ENCODE results near the gene KCNG2. TPM values are rescaled to one million over a fixed set of nuclear protein-coding genes. Genes with fewer than 3 reads are reported as not detected.

Gene KCNG2
- total and polyA plus RNA-seq, 2 of the 4 experiments (the other 2 are of a cell fraction) = not detected

GRCh38 chr18:79911344-79912270 lies 113.9 kb downstream of the KCNG2 start (continued):
- TF ChIP-seq NFE2L2 (IDR thresholded peaks at IDR 0.05; ENCODE audit: low read depth, low read length) = no peak

DNA sequence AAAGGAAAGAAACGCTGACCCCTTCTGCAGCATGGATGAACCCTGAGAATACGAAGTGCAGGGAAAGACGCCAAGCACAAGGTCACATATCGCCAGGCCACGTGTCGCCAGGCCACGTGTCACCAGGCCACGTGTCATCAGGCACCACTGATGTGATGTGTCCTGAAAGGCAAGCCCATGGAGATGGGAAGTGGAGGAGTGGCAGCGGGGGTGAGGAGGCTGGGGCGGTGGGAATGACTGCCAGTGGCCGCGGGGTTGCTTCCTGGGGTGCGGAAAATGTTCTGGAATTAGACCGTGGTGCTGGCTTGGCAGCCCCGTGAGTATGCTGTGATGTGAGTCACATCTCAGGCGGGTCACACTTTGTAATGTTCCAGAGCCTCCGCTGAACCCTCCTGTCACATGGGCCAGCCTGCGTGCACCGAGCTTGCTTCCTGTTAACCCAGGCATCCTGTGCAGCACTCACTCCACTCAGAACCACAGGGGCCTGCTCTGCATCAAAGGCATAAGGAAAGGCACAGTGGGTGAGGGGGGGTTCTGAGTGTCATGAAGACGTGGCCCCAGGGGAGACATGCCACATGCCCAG lies 114.8 kb downstream of the KCNG2 start:
- in situ Hi-C loops (cut with MboI; ENCODE audit: low sequenced_read_pairs) = no loop called here

More for the DNA sequence above, 114.8 kb downstream of the KCNG2 start:
- H3K4me2 ChIP-seq (ENCODE audit: low read depth, low read length) = no peak overlapping the region
- dilution Hi-C loops (cut with HindIII; ENCODE audit: low sequenced_read_pairs, unreplicated experiment) = no loop called here
- peaks cover 48% of the 10 kb centered on the region for H3K36me3 ChIP-seq (ENCODE audit: control insufficient read depth, insufficient read depth, low read length)
- no peaks in the 10 kb centered on the region for H3K4me1 ChIP-seq (ENCODE audit: control insufficient read depth, insufficient read depth, low read length)
- H3K9me3 ChIP-seq (ENCODE audit: control insufficient read depth, insufficient read depth, low read length) = peaks cover 11% of the 10 kb centered on the region; the same call in 1 of the 2 replicates
- H2AK9ac ChIP-seq (replicated peaks; ENCODE audit: low read depth, low read length, poor library complexity) = no peak overlapping the region
- H3K14ac ChIP-seq (replicated peaks; ENCODE audit: low read depth, low read length) = no peak overlapping the region
- no peak overlapping the region for H2AK5ac ChIP-seq (ENCODE audit: low read depth, low read length)
- peaks cover 15 to 33% of the 10 kb centered on the region in 2 experiments for H3K79me1 ChIP-seq (ENCODE audit: low read depth in 1 of 2, low read length in 2 of 2)
- H3K9ac ChIP-seq (ENCODE audit: low read depth, low read length) = no peak overlapping the region
- H2BK20ac ChIP-seq (ENCODE audit: low read depth, low read length) = no peak overlapping the region
- no peak for ATAC-seq (ENCODE audit: low read depth)
- no peak overlapping the region for H2BK5ac ChIP-seq (ENCODE audit: low read depth, low read length, poor library complexity, severe bottlenecking)
- no peak overlapping the region for H2AFZ ChIP-seq (replicated peaks; ENCODE audit: low read length, poor library complexity)
- no peak overlapping the region for H3K56ac ChIP-seq (ENCODE audit: extremely low read depth, insufficient read depth, low read length)
- no peak for DNase-seq
- H3K4ac ChIP-seq (ENCODE audit: low read depth, low read length) = no peak overlapping the region
- 85% methylated on average over 5 of the region's 20 CpGs; no CpG with 5 or more reads in 1 of the 2 experiments for WGBS, 2 experiments (ENCODE audit: extremely low coverage in 2 of 2, insufficient read length in 1 of 2)
- no peak overlapping the region for H3K23ac ChIP-seq (ENCODE audit: low read depth, low read length)
- BruUV-seq (replicated peaks) = no TSS peak
- peaks cover 11% of the 10 kb centered on the region for H4K20me1 ChIP-seq (ENCODE audit: insufficient read depth, low read length)
- H4K91ac ChIP-seq (ENCODE audit: insufficient read depth, low read depth, low read length) = no peak overlapping the region
- H4K5ac ChIP-seq (ENCODE audit: low read depth, low read length) = no peak overlapping the region
- ChIA-PET POLR2A (ENCODE audit: unreplicated experiment) (no interaction called here), CTCF (no interaction called here)
- intact Hi-C loops (cut with micrococcal nuclease) = no loop called here
- H3K18ac ChIP-seq (ENCODE audit: low read depth, low read length) = no peak overlapping the region
- TF ChIP-seq CHD1 (IDR thresholded peaks at IDR 0.05; ENCODE audit: low read depth, low read length) = no peak
- TF ChIP-seq, protein P1, sequence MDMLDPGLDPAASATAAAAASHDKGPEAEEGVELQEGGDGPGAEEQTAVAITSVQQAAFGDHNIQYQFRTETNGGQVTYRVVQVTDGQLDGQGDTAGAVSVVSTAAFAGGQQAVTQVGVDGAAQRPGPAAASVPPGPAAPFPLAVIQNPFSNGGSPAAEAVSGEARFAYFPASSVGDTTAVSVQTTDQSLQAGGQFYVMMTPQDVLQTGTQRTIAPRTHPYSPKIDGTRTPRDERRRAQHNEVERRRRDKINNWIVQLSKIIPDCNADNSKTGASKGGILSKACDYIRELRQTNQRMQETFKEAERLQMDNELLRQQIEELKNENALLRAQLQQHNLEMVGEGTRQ (IDR thresholded peaks at IDR 0.05; ENCODE audit: low read depth, low read length) = 0 out of 2 replicates have a peak, but pooled peaks have one; percentile 14
- no peak overlapping the region for H2BK15ac ChIP-seq (ENCODE audit: low read depth, low read length)
- H3K9me1 ChIP-seq (ENCODE audit: insufficient read depth, low read length) = 0 out of 2 replicates have a peak, but pooled peaks cover 4% of the 10 kb centered on the region
- no peaks in the 10 kb centered on the region for H3K27me3 ChIP-seq (ENCODE audit: control insufficient read depth, insufficient read depth, low read length)
- H4K8ac ChIP-seq (ENCODE audit: low read depth in 2 of 2, low read length in 2 of 2) = no peak overlapping the region
- no peak overlapping the region for H2BK120ac ChIP-seq (ENCODE audit: low read depth, low read length)
- H3K27ac ChIP-seq (ENCODE audit: insufficient read depth, low read length) = no peak overlapping the region
- H3K4me3 ChIP-seq (ENCODE audit: insufficient read depth, low read depth, low read length) = no peak overlapping the region

Measured in IMR-90 (cell line).